Stimulated activated CD8-positive, alpha-beta memory T cell treated with anti-CD3 and anti-CD28 coated beads, Interleukin-7, amount 100 ng/mL, for 4 hours (primary cell): ENCODE measurements around the gene NUDCD3.

Experiments
- DNase-seq, 2 donors: peaks; one replicate each; pipeline ENCODE4 v3.0.0-alpha.2; 2020; ENCODE audit warnings: low read depth in 2 of 2

NUDCD3 gene

DNA sequence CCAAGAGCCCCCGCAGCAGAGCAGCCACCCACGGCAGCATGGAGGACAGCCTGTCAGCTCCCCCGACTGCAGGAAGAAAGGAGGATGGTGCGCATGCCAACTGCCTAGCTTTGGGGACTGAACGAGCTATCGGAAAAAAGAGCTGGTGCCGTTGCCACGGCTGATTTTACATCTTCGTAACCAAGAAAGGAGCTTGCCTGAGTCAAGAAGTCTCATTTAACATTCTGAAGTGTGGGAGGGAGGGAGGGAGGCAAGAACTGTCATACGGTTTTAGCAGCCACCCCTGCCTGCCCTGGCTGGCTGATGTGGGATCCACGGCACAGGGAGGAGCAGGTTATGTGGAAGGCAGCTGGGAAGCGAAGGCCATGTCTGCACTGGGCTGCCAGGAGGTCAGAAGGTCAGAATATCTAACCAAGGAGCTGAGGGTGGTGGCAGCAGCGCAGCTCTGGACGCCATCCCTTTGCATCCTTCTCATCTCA is 90.4 kb downstream of the NUDCD3 start:
- no peak for DNase-seq

DNA sequence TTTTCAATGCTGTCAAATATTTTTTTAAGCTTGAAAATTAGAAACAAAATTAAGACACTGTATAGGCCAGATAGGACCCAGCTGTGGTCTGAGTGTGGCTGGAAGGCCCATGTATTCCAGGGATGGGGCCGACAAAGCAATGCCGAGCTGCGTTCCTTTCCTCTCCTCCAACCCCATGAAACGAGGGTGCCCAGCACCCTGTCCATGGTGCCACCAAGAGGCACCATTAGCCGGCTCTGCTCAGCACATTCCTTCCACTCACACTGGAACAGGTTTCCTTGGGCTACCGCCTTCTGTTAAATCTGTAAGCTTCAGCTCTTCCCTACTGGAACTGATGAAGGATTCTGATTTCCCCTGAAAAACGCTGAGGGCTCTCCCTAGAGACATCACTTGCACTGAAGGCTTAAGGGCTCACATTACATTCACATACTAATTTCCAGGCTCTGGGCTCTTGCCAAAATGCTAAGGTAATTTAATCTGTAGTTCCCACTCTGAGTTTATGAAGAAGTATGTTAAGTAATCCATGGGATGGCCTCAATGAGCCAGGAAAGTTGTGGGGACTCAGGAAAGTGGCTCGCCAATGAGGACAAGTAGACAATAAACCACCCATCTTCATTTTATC is 91.4 kb downstream of the NUDCD3 start:
- no peak for DNase-seq

DNA sequence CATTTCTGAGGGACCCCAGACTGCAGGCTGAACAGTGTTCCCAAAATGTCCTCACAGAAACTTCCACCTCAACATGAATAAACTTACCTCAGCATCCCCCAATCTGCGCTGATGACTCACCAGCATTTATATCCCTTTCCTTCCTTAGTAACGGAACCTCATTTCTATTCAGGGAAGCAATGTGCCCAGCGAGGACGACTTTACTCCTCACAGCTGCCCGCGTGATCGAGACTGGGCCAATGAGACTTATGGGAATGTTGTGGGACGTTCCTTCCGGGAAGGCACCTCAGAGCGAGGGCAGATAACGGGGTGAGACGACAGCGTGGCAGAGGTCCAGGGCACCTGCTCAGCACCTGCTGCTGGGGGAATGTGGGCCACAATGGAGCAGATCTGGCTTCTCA is 91.9 kb downstream of the NUDCD3 start:
- DNase-seq, result no peak

DNA sequence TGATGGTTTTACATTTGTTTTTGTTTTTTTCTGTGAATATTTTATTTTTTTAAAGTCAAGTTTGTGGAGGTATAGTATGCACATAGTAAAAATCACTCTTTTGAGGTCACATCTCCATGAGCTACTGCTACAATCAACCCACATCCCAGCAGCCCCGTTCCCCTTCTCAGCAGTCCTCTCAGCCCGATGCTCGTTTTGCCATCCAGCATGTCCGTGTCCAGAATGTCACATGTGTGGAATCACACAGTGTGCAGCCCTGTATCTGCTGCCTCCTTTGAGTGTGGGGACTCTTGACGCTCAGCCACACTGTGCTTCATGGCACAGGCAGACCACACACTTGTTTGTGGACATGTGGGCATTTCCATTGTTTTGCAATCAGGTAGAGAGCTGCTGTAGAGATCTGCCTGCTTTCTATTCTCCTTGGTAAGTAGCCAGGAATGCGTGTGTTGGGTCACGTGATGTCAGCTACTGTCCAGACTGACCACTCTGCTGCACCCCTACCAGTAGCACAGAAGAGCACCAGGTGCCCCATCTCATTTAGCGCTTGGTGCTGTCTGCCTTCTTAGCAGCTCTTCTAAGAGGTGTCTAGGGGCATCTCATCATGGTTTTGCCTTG is 93.4 kb downstream of the NUDCD3 start:
- DNase-seq, result no peak

DNA sequence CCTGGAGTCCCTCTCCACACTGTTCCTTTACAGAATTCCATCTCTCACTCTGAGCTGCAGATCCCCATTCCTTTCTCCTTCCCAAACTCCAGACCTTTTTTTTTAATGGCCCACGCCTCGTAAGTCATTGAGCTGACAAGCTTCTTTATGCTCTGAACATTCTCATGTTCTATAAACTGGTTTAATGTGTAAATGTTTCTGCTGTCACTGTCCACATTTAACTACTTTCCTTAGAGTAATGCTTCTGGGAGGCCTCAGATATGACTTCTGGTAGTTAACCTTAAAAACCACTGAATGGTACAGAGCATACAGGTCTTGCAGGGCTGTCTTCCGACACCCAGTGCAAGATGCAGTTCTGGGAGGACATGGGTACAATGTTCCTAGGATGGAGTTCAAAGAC is 94.0 kb downstream of the NUDCD3 start:
- no peak for DNase-seq

DNA sequence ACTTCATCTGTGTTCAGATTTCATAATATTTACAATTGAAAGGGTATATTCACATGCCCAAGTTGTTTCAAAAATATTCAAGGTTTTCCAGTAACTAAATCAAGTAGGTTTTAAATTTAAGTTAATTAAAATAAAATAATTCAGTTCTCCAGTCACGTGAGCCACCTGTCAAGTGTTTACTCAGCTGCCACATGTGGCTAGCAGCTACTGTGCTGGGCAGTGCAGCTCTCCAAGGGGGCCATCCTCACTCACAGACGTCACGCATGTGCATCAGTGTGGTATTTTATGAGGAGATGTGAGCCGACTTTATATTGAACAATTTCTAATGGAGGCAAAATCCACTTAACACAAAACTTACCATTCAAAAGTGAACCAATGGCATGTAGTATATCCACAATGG is 95.4 kb downstream of the NUDCD3 start:
- no peak for DNase-seq

DNA sequence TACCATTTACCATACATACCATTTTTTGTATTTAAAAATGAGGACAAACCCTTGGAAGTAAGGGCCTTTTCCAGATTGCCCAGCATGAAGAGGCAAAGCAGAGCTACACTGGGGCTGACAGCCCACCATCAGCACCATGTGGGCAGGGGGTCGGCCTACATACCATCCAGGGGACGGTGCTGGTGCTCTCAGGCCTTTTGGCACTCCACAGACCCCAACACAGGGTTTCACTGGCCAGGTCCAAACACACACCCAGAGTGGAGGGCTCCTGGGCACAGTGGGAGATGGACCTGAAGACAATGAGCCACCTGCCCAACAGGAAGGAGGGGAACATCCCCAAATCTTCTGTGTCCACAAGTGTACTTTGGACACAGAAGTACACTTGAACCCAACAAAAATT is 95.8 kb downstream of the NUDCD3 start:
- DNase-seq, result no peak

DNA sequence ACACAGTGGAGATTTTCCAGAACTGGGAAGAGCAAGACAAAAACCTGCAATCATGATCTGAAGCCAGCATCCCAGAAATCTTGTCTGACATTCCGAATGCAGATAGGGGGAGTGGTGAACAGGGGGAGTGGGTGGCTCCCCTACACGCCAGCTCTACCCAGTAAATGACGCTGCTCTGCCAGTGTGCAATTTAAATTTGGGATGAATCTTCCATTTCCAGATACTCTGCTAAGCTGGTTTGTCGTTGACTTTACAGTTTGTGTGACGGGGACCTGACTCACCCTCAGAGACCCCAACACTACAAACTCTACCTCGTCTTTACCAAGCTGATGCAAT is 96.4 kb downstream of the NUDCD3 start:
- DNase-seq, result no peak

DNA sequence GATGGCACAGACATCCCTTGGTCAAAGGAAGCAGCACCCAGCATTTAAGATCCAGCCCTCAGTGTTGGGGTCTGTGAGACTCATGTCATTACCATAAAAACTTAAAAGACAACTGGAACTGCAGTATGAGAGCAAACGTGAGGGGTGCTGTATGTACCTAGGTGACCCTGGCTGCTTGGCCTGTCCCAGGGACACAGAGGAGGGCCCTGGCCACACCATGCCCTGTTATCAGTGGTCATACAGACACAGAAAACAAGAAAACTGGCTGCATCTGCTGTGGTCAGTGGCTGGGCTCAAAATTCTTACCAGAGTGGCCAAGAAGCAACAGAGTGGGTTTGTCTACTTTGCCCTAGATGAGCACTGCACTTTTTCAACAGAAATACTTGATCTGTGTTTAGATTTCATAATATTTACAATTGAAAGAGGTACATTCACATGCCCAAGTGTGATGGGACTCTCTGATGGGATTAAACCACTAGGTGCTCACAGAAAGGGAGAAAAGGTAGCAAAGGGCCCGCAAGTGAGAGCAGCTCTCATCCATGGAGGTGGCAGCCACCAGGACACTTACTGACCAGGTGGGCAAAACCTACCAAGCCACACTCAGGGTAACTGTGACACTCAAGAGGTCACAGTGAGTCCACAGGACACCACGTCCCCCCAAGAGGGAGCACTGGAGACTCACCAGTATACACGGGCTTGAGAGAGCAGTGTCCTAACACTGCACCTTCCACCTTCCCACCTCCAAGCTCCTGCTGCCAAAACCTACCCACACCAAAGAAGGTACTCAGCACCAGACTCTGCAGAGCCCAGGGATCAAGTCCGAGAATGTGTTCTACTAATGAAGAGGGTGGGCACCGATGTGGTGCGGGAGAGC is 97.0 kb downstream of the NUDCD3 start:
- no peak for DNase-seq

DNA sequence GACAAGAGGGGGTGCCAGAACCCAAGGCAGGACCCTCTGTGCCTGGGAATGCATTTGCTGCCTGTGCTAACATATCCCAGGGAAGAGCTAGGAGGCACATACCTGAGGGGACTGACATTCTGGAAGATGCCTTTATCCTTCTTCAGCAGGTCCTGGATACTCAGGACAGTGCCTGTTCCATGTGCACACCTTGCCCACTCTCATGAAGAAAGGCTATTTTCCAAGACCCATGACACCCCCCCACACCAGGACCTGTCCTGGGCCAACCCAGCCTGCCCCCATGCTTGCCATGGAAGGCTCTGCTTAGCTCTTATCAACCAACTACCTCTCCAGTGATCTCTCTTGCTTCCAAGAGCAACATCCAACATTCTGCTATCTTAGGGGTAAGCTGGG is 97.8 kb downstream of the NUDCD3 start:
- no peak for DNase-seq

DNA sequence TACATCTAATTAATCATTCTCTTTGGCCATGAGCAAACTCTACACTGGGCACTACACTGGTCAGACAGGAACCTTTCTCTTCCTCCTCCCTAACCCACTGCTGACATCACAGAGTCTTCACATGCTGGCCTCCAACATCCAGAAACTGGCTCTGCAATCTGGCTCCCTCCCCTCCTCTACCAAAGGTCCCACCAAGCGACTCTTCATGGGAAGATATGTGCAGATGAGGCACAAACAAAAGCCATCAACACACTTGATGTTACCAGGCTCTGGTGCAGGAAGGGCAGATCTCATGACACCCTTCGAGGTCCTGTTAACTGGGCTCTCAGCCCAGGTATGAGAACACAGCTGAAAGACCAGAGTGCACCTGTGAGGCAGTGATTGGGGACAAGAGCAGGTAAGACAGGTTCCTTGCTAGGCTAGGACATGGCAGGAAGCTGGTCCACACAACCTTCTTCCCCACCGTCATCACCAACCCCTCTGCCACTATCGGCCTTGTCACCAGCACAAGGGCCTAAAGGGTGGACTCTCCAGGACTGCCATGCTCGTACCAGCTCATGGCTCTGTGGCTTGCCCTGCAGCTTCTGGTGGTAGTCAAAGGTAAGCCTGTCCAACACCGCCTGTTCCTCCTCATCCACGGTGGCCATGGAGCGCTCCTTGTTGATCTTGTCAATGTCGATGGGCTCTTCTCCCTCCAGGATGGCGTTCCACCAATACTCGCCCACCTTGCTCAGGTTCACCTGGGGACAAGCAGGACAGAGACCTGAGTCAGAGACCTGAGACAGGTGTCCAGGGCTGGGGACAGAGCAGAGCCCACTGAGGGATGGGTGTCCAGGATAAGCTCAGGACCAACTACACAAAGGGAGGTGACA is 98.5 kb downstream of the NUDCD3 start:
- DNase-seq, result no peak

DNA sequence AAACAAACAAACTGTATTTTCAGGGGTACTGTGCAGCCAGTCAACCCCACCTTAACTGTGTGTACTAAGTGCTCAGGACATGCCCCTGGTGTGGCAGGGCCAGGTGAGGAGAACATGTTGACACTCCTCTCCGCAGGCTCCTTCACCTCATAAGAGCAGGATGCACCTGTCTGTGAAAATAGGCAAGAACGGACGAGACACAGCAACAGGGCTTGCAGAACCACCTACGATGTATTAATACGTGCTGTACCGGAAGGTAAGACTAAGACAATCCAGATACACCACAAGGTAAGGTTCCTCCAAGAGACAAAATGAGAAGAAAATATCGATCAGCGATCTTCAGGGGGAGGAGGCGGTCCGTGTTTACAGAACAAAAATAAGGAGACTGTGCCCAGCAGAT is 99.3 kb downstream of the NUDCD3 start:
- no peak for DNase-seq

DNA sequence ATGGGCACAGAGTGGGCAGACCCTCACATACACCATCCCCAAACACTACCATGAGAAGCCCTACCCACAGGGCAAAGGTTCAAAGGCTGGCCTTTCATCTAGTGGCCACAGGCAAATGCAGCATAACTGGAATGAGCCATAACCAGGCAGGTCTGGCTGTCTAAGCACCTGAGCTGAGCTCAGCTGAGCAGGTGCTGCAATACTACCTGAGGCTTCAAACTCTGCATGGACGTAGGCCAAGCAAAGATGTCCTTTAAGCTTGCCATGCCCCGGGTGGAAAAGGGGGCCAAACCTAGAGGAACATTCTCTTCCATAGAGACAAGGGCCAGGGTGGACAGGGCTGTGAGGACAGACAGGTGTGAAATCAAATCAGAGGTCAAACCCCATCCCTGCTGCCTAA is 99.8 kb downstream of the NUDCD3 start:
- DNase-seq, result no peak

DNA sequence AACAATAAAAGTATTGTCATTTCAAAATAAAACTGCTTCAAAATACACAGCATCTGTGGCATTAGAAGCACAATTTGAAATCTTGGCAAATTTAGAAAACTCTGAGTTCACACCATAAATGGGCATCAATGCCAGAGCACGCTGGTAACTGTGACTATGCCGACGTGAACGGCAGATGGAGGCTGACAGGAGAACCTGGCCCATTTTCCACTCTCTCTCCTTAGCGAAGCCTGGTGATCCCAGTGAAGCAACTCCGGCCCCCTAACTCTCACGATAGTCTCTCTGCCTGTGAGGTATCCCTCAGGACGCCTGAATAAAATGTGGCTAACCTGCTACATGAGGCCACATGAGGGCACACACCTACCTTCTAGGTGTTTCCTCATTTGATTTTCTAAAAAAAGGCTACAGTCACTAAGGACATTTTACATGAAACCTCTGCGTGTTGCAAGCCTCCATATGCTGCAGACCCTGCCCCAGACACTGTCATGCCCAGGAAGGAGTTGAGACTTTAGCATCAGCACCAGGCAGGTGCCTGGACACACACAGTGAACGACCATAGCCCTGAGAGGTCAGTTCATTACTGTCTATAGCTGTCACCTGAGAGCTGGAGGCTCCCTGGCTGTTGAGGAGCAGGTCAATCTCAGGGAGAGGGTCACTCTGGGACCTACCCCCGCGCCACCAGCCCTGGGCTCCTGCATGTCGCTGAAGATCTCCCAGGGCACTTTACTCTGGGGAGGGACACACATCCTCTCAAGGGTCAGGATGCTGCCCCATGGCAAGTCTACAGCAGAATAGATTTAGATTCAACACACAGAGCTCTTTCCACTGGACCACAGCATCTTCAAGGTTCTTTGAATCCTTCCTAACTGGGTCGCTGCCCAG is 102.1 kb downstream of the NUDCD3 start:
- no peak for DNase-seq

DNA sequence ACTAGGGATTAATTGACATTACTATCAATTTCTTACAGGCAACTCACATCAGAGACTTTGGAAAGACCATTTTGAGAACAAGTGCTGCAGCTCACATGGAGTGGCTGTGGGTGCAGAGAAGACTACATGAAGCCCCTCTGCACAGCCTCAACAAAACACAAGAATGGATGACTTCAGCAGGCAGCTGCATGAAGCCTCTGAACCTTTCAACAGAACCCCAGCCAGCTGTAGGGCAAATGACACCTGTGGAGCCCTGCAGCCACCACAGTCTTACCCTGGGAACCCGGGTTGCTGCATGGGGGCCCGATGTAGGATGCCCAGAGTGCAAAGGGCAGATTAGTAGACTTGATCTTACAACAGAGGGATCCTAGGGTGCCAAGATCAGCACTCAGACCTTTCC is 103.1 kb downstream of the NUDCD3 start:
- DNase-seq, result no peak

DNA sequence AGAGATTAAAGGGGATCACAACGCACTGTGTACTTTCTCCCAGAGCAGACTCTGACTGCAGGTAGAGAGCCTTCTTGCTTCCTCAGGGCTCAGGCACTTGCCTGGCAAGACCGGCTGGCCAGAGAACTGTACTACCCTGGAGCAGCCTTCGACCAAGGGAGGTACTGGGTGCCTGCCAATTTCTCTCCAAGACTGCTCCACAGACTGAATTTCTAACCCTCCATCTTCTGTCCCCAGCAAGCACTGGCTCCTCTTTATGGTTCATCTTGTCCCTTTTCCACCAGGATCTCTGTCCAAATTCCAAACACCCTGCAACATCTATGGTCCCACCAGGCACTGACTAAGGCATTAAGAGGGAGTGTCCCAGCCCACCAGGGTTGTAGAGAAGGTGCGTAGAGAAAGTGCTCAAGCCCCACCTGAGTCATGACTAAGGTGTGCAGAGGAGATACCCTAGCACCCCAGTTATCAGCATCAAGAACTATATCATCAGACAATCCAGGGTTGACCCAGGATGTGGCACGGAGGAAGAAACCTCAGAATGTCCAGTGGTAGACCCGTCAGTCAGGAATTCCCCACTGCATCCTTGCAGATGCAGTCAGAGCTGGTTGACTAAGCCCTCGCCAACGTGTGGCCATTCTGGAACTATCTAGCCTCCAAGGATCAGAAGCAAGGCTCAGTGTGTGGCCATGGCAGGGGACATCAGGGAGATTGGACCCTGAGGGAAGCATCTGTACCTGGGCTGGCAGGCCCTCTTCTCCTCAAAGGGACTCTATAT is 104.1 kb downstream of the NUDCD3 start:
- no peak for DNase-seq

DNA sequence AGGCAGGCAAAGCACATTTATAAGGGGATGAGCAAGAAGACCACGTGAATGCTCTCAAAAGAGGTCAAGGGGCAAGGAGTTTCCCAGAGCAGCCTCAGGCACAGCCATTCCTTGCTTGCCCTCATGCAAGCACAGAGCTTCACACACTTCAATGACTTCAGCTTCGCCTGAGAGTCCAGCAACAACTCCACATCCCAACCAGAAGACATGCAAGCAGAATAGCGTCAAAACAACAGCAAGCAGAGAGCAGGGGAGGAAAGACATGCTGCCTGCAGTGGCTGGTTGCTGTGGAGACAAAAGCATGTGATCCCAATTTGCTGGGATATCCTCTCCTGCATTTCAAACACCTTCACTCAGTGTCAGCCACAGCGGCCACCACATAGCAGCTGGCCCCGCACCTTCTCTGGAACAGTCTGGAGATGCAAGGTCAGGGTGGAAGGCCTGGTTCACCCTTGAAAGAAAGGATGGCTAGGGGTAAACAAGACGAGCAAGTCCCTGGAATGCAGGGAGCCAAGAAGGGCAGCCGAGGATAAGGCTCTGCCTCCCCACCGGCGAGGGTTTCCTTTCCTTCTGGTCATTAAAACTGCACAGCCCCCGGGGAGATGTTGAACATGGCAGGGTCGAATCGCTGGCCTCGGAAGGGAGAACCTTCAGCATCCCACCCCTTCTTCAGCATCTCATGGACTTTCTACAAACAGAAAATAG is 104.9 kb downstream of the NUDCD3 start:
- DNase-seq, result no peak

DNA sequence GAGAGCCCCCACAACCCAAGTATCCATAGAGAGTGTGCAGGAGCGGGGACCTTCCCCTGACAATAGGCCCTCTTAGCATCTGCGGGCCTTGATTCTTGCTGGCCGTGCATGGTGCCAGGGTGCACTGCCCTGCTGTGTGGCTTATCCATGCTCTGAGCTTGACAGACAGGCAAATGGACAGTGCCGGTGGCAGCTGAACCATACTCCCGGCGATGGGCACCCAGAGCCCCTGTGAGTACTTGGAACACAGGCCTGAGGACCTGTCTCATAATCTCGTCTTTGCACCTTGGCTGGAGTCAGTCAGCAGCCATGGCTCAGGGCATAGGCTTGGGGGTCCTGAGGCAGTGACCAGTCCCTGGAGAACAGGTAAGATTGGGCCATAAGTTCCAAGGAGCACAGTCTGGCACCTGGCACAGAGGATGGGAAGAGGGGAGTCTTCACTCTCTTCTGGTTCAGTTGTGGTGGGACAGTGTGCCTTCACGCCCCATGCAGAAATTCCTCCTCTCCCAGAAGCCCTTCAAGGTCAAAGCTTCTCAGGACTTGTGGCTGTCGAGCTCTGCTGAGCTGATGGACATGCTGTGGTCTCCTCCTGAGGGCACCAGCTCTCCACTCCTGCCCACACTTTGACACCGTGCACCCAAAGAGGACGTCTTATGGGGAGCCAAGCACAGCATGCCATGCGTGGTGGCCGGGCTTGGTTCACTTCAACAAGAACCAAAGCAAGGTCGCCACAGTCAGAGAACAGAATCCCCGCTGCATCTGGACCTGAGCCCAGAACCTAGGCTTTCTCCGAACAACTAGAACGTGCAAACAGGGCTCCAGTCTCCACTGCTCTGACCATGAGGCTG is 105.6 kb downstream of the NUDCD3 start:
- DNase-seq, result no peak

DNA sequence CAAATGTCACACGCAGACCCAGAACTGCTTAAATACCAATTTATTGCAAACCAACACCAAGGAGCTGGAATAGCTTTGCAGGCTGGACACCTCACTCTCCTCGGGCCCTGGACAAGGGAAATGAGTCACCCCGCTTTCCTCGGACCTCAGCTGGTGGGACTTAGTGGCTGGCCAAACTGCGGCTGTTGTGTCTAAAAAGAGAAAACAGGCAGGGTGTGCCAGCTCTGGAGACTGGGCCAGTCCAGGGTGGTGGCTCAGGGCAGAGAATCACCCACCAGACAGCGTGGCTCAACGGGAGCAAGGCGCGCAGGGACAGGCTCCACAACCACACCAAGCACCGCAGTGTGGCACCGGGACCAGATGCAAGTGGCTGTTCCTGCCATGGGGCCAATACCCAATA is 106.9 kb downstream of the NUDCD3 start:
- DNase-seq, result no peak
